Measurements from ENCODE around the gene CYP51A1.
"Not testable (repeated sequence)": the region's sequence is repeated elsewhere in the genome, so short reads cannot be mapped to it uniquely, and the experiment has no call there.

The CYP51A1 gene

DNA sequence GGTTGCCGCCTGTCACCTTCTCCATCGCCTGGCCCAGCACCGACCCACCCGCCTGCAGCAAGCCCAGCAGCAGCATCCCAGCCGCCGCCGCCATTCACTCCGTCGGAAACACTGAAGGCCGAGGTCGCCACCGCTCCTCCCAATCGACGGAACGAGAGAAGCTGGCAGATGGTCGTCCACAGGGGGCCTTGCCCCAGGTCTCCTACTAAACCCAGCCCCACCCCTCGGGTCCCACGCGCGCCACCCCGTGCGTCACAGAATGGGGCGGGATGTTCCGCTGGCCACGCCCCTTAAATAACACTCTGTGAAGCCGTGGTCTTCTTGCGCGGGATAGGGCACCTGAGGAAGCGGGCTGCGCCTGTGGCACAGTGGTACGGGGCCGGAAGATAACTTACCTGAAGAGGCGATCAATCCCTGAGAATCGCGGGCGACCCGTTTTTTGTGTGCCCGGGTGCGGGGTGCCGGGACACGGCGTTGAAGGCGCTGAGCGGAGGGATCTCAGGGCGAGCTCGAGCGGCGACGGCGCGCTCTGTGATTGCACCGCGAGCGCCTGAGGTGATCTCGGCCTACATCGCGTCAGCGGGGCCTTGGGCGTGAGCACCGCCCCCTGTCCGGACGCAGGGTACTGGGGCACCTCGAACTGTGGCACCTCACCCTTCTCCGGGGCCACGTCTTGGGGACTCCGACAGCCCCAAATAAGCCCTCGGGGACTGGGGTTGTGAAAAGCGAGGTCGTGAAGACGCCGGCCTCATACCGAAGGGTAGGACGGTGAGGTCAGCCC is at the start of gene CYP51A1:
Gene CYP51A1, minus strand, starts transcription at position 207 of the 781 bp plus-strand sequence. Its CDS starts 113 bp downstream, at position 94.
- peak; percentile 96 for DNase-seq

GRCh38 chr7:92178928-92179924 is 44.9 kb upstream of the CYP51A1 start, which contains the start of gene LRRD1:
Gene LRRD1 (minus strand): TSS chr7:92179142. CDS start chr7:92165202, 13,940 bp downstream.
- DNase-seq: no peak

DNA sequence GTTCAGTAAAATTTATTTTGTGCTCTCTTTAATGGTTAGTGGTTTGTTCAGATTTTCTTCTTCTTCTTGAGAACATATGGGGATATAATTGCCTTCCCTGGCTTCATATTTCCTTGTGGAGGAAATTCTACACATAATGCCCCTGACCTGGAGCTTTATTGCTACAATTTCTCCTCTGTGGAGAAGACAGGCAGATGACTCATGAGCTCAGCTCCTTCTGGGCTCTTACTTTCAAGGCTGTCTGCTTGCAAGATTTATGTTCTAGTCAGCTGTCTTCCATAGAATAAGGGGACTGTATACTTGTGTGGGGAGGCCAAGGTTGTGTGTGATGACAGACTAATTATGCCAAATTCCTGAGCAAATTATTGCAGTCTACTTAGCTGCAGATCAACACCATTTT is 43.1 kb upstream of the CYP51A1 start:
- DNase-seq: no peak

- not testable (repeated sequence) for DNase-seq
Measured at GRCh38 chr7:92169529-92169928, 35.3 kb upstream of the CYP51A1 start.

DNA sequence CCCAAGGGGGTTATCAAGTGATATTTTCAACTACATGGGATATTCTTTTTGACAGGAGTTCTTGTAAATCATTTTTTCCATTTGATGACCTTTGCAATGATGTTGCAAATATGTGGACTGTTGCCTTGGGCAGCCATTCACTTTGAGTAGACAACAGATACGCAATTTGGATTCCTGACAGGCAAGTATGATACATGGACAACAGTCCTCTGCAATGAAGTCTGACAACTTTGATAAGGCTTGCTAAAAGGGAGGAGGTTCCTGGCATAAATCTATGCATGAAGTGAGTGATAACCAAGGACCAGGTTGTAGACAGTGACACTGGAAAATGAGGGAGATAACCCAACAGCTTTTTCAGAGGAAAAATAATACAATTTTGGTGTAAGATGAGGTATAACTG is 27.0 kb upstream of the CYP51A1 start:
- no peak for DNase-seq

DNA sequence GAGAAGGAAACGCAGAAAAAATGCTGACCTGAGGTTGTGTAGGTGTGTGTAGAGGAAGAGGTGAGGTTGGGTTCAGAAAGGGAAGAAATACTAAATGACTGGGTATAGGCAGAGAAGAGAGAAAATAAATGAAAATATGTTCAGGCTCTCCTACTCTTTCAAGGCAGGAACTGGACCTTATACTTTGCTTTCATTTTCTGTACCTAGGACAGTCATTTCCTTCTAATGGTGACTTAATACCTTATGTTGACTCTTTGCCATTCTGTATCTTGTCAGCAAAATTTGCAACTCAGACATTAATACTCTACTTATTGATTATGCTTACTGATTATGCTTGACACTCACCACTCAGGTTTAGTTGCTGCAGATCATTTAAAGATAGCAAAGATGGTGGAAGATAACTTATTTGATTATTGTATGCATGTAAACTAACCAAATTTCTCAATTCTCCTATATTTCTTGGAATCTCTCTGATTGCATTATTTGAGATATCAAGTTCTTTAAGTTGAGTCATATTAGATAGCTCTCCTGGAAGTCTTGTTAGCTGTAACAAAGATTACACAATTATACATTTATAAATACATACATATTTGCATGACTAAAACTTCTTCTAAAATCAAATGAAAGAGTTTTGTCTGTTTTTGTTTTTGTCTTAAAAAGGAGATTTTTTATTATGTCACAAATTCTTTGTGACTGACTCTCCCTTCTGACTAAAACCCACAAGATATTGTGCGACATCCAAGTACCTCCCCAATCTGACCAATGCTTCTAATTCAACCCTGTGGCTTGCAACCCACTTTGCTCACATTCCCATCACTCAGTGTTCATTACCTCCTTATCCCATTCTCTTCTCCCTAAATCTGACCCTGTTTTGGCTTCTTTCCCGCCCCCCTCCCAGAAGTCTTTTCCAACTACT is 24.6 kb upstream of the CYP51A1 start:
- no peak for DNase-seq

- DNase-seq: no peak
Measured at GRCh38 chr7:92156990-92157389, 22.7 kb upstream of the CYP51A1 start.

DNA sequence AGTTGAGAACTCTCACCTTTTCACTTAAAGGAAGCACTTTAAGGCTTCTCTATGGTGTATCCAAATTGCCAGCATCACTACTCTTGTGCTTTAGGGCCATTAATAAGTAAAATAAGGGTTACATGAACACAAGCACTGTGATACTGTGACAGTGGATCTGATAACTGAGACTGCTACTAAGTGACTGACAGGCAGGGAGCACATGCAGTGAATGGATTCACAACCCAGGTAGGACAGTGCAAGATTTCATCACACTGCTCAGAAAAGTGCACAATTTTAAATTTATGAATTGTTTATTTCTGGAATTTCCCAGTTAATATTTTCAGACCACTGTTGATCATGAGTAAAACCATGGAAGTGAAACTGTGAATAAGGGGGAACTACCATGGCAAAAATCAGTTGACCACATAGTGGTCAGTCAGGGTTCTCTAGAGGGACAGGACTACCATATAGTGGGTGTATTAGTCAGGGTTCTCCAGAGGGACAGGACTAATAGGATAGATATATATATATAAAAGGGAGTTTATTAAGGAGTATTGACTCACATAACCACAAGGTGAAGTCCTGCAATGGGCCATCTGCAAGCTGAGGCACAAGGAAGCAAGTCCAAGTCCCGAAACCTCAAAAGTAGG is 20.9 kb upstream of the CYP51A1 start:
- no peak for DNase-seq

GRCh38 chr7:92150450-92151017 is 16.3 kb upstream of the CYP51A1 start:
- peak; percentile 29 for DNase-seq

GRCh38 chr7:92149736-92150239 is 15.5 kb upstream of the CYP51A1 start:
- DNase-seq: no peak

DNA sequence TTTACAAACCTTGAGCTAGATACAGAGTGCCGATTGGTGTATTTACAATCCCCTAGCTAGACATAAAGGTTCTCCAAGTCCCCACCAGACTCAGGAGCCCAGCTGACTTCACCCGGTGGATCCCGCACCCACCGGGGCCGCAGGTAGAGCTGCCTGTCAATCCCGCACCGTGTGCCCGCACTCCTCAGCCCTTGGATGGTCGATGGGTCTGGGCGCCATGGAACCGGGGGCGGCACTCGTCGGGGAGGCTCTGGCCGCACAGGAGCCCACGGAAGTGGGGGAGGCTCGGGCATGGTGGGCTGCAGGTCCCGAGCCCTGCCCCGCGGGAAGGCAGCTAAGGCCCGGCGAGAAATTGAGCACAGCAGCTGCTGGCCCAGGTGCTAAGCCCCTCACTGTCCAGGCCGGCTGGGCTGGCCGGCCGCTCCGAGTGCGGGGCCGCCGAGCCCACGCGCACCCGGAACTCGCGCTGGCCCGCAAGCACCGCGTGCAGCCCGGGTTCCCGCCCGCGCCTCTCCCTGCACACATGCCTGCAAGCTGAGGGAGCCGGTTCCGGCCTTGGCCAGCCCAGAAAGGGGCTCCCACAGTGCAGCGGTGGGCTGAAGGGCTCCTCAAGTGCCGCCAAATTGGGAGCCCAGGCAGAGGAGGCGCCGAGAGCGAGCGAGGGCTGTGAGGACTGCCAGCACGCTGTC is 9.1 kb upstream of the CYP51A1 start:
- DNase-seq: not testable (repeated sequence)

GRCh38 chr7:92142791-92143190 is 8.5 kb upstream of the CYP51A1 start:
- DNase-seq: not testable (repeated sequence)

- no peak for DNase-seq
Measured at GRCh38 chr7:92141161-92141560, 6.9 kb upstream of the CYP51A1 start.

DNA sequence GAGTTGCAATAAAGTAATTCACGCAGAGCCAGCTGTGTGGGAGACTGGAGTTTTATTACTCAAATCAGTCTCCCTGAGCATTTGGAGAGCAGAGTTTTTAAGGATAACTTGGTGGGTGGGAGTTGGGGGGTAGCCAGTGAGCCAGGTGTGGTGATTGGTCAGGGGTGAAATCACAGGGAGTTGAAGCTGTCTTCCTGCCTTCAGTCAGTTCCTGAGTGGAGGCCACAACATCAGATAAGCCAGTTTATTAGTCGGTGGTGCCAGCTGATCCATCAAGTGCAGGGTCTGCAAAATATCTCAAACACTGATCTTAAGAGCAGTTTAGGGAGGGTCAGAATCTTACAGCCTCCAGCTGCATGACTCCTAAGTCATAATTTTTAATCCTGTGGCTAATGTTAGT is 3.3 kb upstream of the CYP51A1 start:
- DNase-seq: no peak

DNA sequence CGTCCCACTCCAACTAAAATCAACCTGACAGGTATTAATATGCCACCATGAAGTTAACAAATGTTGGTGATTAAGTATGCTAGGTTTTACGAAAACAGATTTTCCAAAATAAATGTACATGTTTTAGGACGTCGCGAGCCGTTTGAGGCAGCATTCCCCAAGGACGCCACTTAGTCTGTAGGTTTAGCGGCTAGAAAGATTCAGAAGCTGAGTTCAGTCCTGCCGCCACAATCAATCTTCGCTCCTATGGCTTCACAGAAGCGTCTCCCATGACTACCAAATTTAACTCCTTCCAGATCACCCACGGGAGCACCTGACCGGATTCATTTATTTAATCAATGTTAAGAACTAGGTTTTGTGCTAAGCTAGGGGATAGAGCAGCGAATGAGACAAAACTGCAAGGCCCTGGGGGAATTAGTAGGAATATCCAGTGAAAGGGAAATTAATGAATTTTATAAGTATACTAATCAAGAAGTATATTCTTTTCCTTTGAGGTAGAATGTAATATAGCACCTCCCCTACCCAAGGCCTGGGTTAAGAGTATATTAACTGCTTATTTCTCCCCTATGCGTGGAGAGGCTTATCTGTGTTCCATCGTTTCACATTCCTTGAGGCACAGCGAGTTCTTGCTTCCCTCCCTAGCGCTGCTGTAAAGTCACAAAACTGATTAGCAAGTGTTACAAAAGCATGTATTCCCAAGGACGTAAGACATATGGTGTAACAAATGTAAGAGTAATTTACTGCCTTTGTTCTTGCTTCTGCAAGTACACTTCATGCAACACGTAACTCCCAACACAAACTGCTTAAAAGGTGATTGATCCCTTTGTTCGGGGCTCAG is 994 bp upstream of the CYP51A1 start:
- DNase-seq: no peak

DNA sequence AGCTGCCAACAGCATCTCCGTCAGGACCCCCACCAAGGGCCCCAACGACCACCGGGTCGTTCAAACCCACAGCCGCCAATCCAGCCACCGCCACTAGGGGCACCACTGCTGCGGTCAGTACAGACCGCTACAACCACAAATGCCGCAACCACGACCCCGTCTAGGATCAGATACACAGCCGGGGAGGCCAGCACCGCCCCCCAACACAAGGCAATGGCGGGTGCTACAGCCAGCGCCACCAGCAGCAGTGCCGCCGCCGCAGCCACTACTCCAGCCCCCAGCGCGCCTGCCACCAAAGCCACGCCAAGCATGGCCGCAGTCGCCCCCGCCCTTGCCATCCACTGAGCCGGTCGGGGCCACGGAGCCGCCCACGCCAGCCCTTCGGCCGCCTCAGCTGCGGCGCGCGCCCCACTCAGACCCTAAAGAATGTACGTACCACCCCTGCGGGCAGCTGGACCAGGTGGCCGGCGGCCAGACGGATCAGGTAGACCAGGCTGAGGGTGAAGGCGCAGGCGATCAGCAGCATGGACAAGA is 473 bp downstream of the CYP51A1 start:
- DNase-seq: peak; percentile 80

- no peak for DNase-seq
Measured at GRCh38 chr7:92133133-92133736, 1.0 kb downstream of the CYP51A1 start.

DNA sequence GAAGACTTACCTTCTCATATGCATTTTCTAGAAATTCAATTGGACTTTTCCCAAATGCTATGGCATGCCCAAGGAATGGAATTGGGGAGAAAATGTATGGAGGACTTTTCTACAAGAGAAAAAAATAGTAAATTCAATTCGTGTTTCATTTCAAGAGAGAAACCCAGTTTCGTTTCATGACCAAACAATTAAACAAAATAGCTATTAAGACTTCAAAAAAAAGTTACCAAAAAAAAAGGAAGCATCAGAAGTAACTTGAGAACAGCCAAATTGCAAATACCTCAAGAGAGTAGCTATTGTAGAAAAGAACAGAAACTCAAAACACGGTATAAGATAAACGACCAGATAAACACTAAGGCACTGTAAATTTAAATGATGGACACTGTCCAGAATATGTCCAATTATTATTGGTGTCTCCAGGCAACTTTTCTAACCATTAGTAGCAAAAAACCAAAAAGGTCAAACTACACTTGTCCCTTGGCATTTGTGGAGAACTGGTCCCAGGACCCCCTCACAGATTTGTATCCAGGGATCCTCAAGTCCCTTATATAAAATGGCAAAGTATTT is 2.4 kb downstream of the CYP51A1 start:
- DNase-seq: no peak

DNA sequence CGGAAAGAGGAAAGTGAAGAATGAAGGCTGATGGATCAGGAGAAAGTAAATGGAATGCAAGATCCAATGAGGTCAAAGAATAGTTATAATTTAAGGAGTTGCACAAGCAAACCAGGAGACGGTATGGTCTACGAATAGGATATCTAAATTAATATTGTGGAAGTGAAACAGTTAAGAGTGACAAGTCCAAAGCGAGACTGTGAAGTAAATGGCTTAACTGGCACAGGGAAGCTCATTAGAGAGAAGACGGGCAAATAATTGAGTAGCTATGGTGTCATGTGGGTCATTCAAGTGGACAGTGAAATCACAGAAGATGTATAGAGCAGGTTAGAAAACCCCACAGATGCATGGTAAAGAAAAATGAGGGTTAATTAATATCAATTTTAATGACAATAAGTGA is 3.2 kb downstream of the CYP51A1 start:
- no peak for DNase-seq

Measured in NCI-H1694 (cell line).